IMR-90 (cell line): Measurements from ENCODE around the gene FAM193B. TPM values are rescaled to one million over a fixed set of nuclear protein-coding genes. Genes with fewer than 3 reads are reported as not detected.

Experiments used
- ATAC-seq: fragments of 200-7000 bp; cut with Tn5 transposase; 2 replicates; pipeline ENCODE4 v1.9.1; 2020; ENCODE audit warnings: low read depth, mild to moderate bottlenecking, moderate library complexity
- BruUV-seq: library from RNA; stranded (reverse); fragments of 400-500 nt; replicated peaks from 2 replicates; lab custom pipeline; 2021; lab: Mats Ljungman, UMichigan
- CTCF ChIA-PET: fragments of 300-600 bp; formaldehyde crosslinking; extraction: SDS; loops from one replicate; lab custom pipeline; 2021; ENCODE audit warnings: antibody characterized with exemption; lab: Yijun Ruan, JAX
- POLR2A ChIA-PET: fragments of 300-600 bp; sonication (Branson Sonifier 250); formaldehyde crosslinking; loops from one replicate; lab custom pipeline; 2022; ENCODE audit warnings: antibody characterized with exemption; ENCODE audit not compliant: unreplicated experiment; lab: Charles Lee
- DNase-seq: peaks from one replicate; pipeline ENCODE4 v3.0.0; 2013
- H2AFZ ChIP-seq: replicated peaks from 2 replicates; pipeline ENCODE3; 2013; ENCODE audit warnings: low read length, mild to moderate bottlenecking; ENCODE audit not compliant: poor library complexity
- H2AK5ac ChIP-seq: 2 replicates; pipeline ENCODE4 v1.6.1; 2013; ENCODE audit warnings: low read depth, low read length, inconsistent platforms
- H2AK9ac ChIP-seq: replicated peaks from 2 replicates; pipeline ENCODE3; 2013; ENCODE audit warnings: mild to moderate bottlenecking, low read depth, low read length, moderate library complexity; ENCODE audit not compliant: poor library complexity
- H2BK120ac ChIP-seq: 2 replicates; pipeline ENCODE4 v1.6.1; 2013; ENCODE audit warnings: low read depth, low read length, inconsistent platforms
- H2BK15ac ChIP-seq: 3 replicates; pipeline ENCODE4 v1.6.1; 2013; ENCODE audit warnings: low read depth, low read length, inconsistent platforms
- H2BK20ac ChIP-seq: 2 replicates; pipeline ENCODE4 v1.6.1; 2013; ENCODE audit warnings: low read depth, mild to moderate bottlenecking, inconsistent platforms, low read length, moderate library complexity
- H2BK5ac ChIP-seq: 2 replicates; pipeline ENCODE4 v1.6.1; 2013; ENCODE audit warnings: mild to moderate bottlenecking, low read depth, low read length, inconsistent platforms; ENCODE audit not compliant: poor library complexity, severe bottlenecking
- H3K14ac ChIP-seq: replicated peaks from 2 replicates; pipeline ENCODE4 v1.6.1; 2013; ENCODE audit warnings: low read depth, low read length, inconsistent platforms
- H3K18ac ChIP-seq: 2 replicates; pipeline ENCODE4 v1.6.1; 2013; ENCODE audit warnings: low read depth, low read length, control low read depth
- H3K23ac ChIP-seq: 2 replicates; pipeline ENCODE4 v1.6.1; 2013; ENCODE audit warnings: low read depth, low read length, inconsistent platforms
- H3K27ac ChIP-seq: 2 replicates; pipeline ENCODE4 v1.5.1; 2013; ENCODE audit warnings: mild to moderate bottlenecking, control low read depth, low read length; ENCODE audit not compliant: insufficient read depth
- H3K27me3 ChIP-seq: 2 replicates; pipeline ENCODE4 v1.6.1; 2013; ENCODE audit warnings: low read length; ENCODE audit not compliant: control insufficient read depth, insufficient read depth
- H3K36me3 ChIP-seq: 2 replicates; pipeline ENCODE4 v1.6.1; 2013; ENCODE audit warnings: low read length, mixed read lengths; ENCODE audit not compliant: control insufficient read depth, insufficient read depth
- H3K4ac ChIP-seq: 2 replicates; pipeline ENCODE4 v1.6.1; 2013; ENCODE audit warnings: low read depth, low read length, inconsistent platforms
- H3K4me1 ChIP-seq: 2 replicates; pipeline ENCODE4 v1.6.1; 2013; ENCODE audit warnings: low read length, mixed read lengths; ENCODE audit not compliant: control insufficient read depth, insufficient read depth
- H3K4me2 ChIP-seq: 2 replicates; pipeline ENCODE4 v1.6.1; 2013; ENCODE audit warnings: low read depth, mild to moderate bottlenecking, control low read depth, low read length, moderate library complexity
- H3K4me3 ChIP-seq: 2 replicates; pipeline ENCODE4 v1.5.1; 2013; ENCODE audit warnings: low read depth, mild to moderate bottlenecking, control low read depth, low read length, moderate library complexity; ENCODE audit not compliant: insufficient read depth
- H3K56ac ChIP-seq: 2 replicates; pipeline ENCODE4 v1.6.1; 2013; ENCODE audit warnings: low read length, inconsistent platforms; ENCODE audit not compliant: insufficient read depth; ENCODE audit errors: extremely low read depth
- H3K79me1 ChIP-seq, 2 experiments: 2 replicates each; pipeline ENCODE4 v1.6.1; 2013; ENCODE audit warnings: low read length in 2 of 2, inconsistent platforms in 1 of 2, low read depth in 1 of 2
- H3K9ac ChIP-seq: 2 replicates; pipeline ENCODE4 v1.6.1; 2013; ENCODE audit warnings: low read depth, low read length, control low read depth
- H3K9me1 ChIP-seq: 2 replicates; pipeline ENCODE4 v1.6.1; 2013; ENCODE audit warnings: low read length, inconsistent platforms; ENCODE audit not compliant: insufficient read depth
- H3K9me3 ChIP-seq: 2 replicates; pipeline ENCODE4 v1.6.1; 2013; ENCODE audit warnings: low read length; ENCODE audit not compliant: control insufficient read depth, insufficient read depth
- H4K20me1 ChIP-seq: 2 replicates; pipeline ENCODE4 v1.6.1; 2013; ENCODE audit warnings: low read length, inconsistent platforms; ENCODE audit not compliant: insufficient read depth
- H4K5ac ChIP-seq: 2 replicates; pipeline ENCODE4 v1.6.1; 2013; ENCODE audit warnings: mild to moderate bottlenecking, low read depth, low read length, control low read depth
- H4K8ac ChIP-seq, 2 experiments: 2 replicates each; pipeline ENCODE4 v1.6.1; 2013; ENCODE audit warnings: low read depth in 2 of 2, low read length in 2 of 2, control low read depth in 1 of 2, inconsistent platforms in 1 of 2
- H4K91ac ChIP-seq: 2 replicates; pipeline ENCODE4 v1.6.1; 2013; ENCODE audit warnings: low read depth, low read length, inconsistent platforms; ENCODE audit not compliant: insufficient read depth
- BHLHE40 ChIP-seq: fragments of 150-350 bp; IDR thresholded peaks from 2 replicates; pipeline ENCODE4 v1.6.1; 2016; ENCODE audit warnings: mild to moderate bottlenecking, low read depth, low read length
- CEBPB ChIP-seq: IDR thresholded peaks from 2 replicates; pipeline ENCODE4 v1.6.1; 2012; ENCODE audit warnings: low read depth, low read length, improper control_type of control experiment
- CHD1 ChIP-seq: IDR thresholded peaks from 2 replicates; pipeline ENCODE4 v1.6.1; 2012; ENCODE audit warnings: low read depth, low read length, improper control_type of control experiment
- FOS ChIP-seq: fragments of 150-350 bp; IDR thresholded peaks from 2 replicates; pipeline ENCODE4 v1.6.1; 2016; ENCODE audit warnings: low read depth, low read length
- MAFK ChIP-seq: IDR thresholded peaks from 2 replicates; pipeline ENCODE4 v1.6.1; 2012; ENCODE audit warnings: low read depth, low read length, improper control_type of control experiment
- MAZ ChIP-seq: IDR thresholded peaks from 2 replicates; pipeline ENCODE4 v1.6.1; 2012; ENCODE audit warnings: low read depth, mild to moderate bottlenecking, low read length, improper control_type of control experiment, moderate library complexity, borderline replicate concordance
- MXI1 ChIP-seq: IDR thresholded peaks from 2 replicates; pipeline ENCODE4 v1.6.1; 2012; ENCODE audit warnings: low read depth, mild to moderate bottlenecking, low read length, moderate library complexity, borderline replicate concordance
- NFE2L2 ChIP-seq: fragments of 150-350 bp; IDR thresholded peaks from 2 replicates; pipeline ENCODE4 v1.6.1; 2016; ENCODE audit warnings: low read depth, mild to moderate bottlenecking, low read length
- RAD21 ChIP-seq: IDR thresholded peaks from 2 replicates; pipeline ENCODE4 v1.6.1; 2012; ENCODE audit warnings: low read length, improper control_type of control experiment
- RCOR1 ChIP-seq: IDR thresholded peaks from 2 replicates; pipeline ENCODE4 v1.6.1; 2012; ENCODE audit warnings: mild to moderate bottlenecking, low read length, improper control_type of control experiment; ENCODE audit not compliant: insufficient replicate concordance
- RFX5 ChIP-seq: IDR thresholded peaks from 2 replicates; pipeline ENCODE4 v1.8.0; 2012; ENCODE audit warnings: low read depth, mild to moderate bottlenecking, low read length, moderate library complexity
- SMC3 ChIP-seq: fragments of 150-350 bp; IDR thresholded peaks from 2 replicates; pipeline ENCODE4 v1.6.1; 2016; ENCODE audit warnings: low read depth, mild to moderate bottlenecking, antibody characterized with exemption, low read length, moderate library complexity
- WGBS, 2 experiments: methylation state at CpG; one replicate each; pipeline versions ENCODE4 v1.1.5 to v1.1.7; 2013; ENCODE audit warnings: missing lambda C conversion rate in 2 of 2; ENCODE audit not compliant: insufficient read length in 1 of 2; ENCODE audit errors: extremely low coverage in 2 of 2; 5-methylcytosine and 5-hydroxymethylcytosine counted together
- dilution Hi-C: fragments of 300-500 bp; cut with HindIII; formaldehyde crosslinking; loops from one replicate; pipeline ENCODE4 v1.14.3; 2018; ENCODE audit warnings: low sequenced_read_pairs; ENCODE audit not compliant: unreplicated experiment
- in situ Hi-C: fragments of 300-500 bp; cut with MboI; formaldehyde crosslinking; loops from 3 replicates; pipeline ENCODE4 v1.14.3; 2019; ENCODE audit warnings: low sequenced_read_pairs, inconsistent platforms, mixed read lengths
- intact Hi-C: fragments of 100-400 bp; cut with micrococcal nuclease; formaldehyde crosslinking; loops from 2 replicates; pipeline ENCODE4 v1.10.0; 2022
- polyA plus RNA-seq, 3 experiments: library from polyadenylated mRNA; depleted of rRNA; stranded (reverse); fragments of >200 nt; gene quantifications; 2 replicates each; pipeline ENCODE4 v1.2.3, GENCODE V29; 2012; ENCODE audit warnings: low replicate concordance in 1 of 3
- total RNA-seq: library from RNA; depleted of rRNA; stranded (reverse); fragments of >200 nt; gene quantifications from 2 replicates; pipeline ENCODE4 v1.2.3, GENCODE V29; 2012
- TF ChIP-seq, protein P1 (sequence below): conservative IDR thresholded peaks from 2 replicates; pipeline ENCODE4 v1.5.1; 2012; ENCODE audit warnings: mild to moderate bottlenecking, low read depth, low read length, improper control_type of control experiment
- TF ChIP-seq, protein P2 (sequence below): fragments of 150-350 bp; IDR thresholded peaks from 2 replicates; pipeline ENCODE4 v1.6.1; 2016; ENCODE audit warnings: low read depth, mild to moderate bottlenecking, low read length, moderate library complexity, borderline replicate concordance

FAM193B gene
- total and polyA plus RNA-seq, 2 of the 4 experiments (the other 2 are of a cell fraction), result 9.5 to 52.2 TPM

DNA sequence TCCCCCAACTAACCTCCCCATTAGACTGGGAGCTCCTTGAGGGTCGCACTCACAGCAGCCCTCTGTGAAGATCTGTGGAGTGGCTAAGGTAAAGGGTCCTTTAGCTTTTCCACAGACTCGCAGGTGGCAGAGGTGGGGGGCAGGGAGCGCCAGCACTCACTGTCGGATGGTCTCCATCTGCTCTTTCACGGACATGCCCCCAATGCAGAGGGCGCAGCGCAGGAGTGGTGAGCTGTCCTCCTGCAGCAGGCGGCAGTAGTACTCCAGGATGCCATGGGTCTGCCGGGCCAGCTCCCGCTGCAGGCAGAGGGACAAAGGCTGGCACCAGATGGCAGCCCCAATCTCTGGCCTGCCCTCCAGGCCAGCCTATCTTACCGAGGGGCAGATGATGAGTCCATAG lies 39.8 kb downstream of the FAM193B start:
- no peak overlapping the region for H2BK5ac ChIP-seq
- H3K4me2 ChIP-seq, result no peak overlapping the region
- 0 out of 2 replicates have a peak, but pooled peaks cover 4% of the 10 kb centered on the region for H3K9me1 ChIP-seq
- no peak overlapping the region for H2BK120ac ChIP-seq
- no peaks in the 10 kb centered on the region for H3K9me3 ChIP-seq
- H3K27ac ChIP-seq, result no peak overlapping the region
- no peak overlapping the region for H3K9ac ChIP-seq
- in situ Hi-C loops (no loop called here), intact Hi-C loops (no loop called here), dilution Hi-C loops (no loop called here)
- no peak overlapping the region for H3K18ac ChIP-seq
- no peaks in the 10 kb centered on the region for H3K27me3 ChIP-seq
- ChIA-PET POLR2A (no interaction called here), CTCF (no interaction called here)
- no peak overlapping the region for H2AFZ ChIP-seq
- peaks cover 59% of the 10 kb centered on the region for H3K36me3 ChIP-seq
- no peak overlapping the region for H3K4me3 ChIP-seq
- H3K14ac ChIP-seq, result no peak overlapping the region
- H3K79me1 ChIP-seq, result peaks cover 32 to 37% of the 10 kb centered on the region in 2 experiments
- no peak overlapping the region for H3K23ac ChIP-seq
- DNase-seq (no peak), ATAC-seq (no peak)
- BruUV-seq, result no TSS peak
- no peak overlapping the region for H4K91ac ChIP-seq
- no peak overlapping the region for H2AK5ac ChIP-seq
- no peak overlapping the region for H2BK20ac ChIP-seq
- H3K4me1 ChIP-seq, result peaks cover 7% of the 10 kb centered on the region
- H4K8ac ChIP-seq, result no peak overlapping the region
- TF ChIP-seq, protein P1, sequence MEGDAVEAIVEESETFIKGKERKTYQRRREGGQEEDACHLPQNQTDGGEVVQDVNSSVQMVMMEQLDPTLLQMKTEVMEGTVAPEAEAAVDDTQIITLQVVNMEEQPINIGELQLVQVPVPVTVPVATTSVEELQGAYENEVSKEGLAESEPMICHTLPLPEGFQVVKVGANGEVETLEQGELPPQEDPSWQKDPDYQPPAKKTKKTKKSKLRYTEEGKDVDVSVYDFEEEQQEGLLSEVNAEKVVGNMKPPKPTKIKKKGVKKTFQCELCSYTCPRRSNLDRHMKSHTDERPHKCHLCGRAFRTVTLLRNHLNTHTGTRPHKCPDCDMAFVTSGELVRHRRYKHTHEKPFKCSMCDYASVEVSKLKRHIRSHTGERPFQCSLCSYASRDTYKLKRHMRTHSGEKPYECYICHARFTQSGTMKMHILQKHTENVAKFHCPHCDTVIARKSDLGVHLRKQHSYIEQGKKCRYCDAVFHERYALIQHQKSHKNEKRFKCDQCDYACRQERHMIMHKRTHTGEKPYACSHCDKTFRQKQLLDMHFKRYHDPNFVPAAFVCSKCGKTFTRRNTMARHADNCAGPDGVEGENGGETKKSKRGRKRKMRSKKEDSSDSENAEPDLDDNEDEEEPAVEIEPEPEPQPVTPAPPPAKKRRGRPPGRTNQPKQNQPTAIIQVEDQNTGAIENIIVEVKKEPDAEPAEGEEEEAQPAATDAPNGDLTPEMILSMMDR, result no peak
- TF ChIP-seq CEBPB, result no peak
- TF ChIP-seq MXI1, result no peak
- no peak for TF ChIP-seq CHD1
- TF ChIP-seq, protein P2, sequence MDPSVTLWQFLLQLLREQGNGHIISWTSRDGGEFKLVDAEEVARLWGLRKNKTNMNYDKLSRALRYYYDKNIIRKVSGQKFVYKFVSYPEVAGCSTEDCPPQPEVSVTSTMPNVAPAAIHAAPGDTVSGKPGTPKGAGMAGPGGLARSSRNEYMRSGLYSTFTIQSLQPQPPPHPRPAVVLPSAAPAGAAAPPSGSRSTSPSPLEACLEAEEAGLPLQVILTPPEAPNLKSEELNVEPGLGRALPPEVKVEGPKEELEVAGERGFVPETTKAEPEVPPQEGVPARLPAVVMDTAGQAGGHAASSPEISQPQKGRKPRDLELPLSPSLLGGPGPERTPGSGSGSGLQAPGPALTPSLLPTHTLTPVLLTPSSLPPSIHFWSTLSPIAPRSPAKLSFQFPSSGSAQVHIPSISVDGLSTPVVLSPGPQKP, result no peak
- no peak for TF ChIP-seq SMC3
- no peak for TF ChIP-seq MAFK
- no peak for TF ChIP-seq BHLHE40
- no peak for TF ChIP-seq RAD21
- TF ChIP-seq FOS, result no peak
- no peak for TF ChIP-seq MAZ
- no peak for TF ChIP-seq RCOR1
- TF ChIP-seq RFX5, result no peak
- no peak for TF ChIP-seq NFE2L2
- no peak overlapping the region for H2BK15ac ChIP-seq
- no peak overlapping the region for H3K4ac ChIP-seq
- H3K56ac ChIP-seq, result no peak overlapping the region
- no peaks in the 10 kb centered on the region; the same call in 1 of the 2 replicates for H4K20me1 ChIP-seq
- no peak overlapping the region for H4K5ac ChIP-seq
- WGBS, 2 experiments, result 95% methylated on average over 7 of the region's 11 CpGs; no CpG with 5 or more reads in 1 of the 2 experiments
- H2AK9ac ChIP-seq, result no peak overlapping the region
